Measurements from ENCODE around the gene PSME4.
"Not testable (repeated sequence)": the region's sequence is repeated elsewhere in the genome, so short reads cannot be mapped to it uniquely, and the experiment has no call there.

Gene PSME4

GRCh38 chr2:53880756-53881155 lies 90.0 kb downstream of the PSME4 start:
- no peak for DNase-seq

DNA sequence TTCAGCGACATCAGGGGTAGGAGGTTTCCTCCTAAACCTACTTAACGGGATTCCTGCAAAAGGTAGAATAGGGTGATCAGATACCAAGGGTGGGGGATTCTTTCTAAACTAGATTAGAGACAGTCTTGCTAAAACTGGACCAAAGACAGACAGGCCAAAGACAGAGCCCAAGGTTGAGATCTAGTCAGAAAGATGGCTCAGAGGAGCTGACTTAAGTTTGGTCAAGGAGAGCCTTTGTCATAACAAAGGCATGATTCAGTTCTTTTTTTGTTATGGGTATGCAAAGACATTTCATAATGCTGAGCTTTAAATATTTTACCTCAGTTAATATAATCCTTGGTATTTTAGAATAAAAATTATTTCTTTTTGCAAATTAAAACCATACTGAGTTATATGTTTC lies 93.2 kb downstream of the PSME4 start:
- DNase-seq, result no peak

GRCh38 chr2:53877112-53877511 lies 93.7 kb downstream of the PSME4 start:
- DNase-seq, result no peak

DNA sequence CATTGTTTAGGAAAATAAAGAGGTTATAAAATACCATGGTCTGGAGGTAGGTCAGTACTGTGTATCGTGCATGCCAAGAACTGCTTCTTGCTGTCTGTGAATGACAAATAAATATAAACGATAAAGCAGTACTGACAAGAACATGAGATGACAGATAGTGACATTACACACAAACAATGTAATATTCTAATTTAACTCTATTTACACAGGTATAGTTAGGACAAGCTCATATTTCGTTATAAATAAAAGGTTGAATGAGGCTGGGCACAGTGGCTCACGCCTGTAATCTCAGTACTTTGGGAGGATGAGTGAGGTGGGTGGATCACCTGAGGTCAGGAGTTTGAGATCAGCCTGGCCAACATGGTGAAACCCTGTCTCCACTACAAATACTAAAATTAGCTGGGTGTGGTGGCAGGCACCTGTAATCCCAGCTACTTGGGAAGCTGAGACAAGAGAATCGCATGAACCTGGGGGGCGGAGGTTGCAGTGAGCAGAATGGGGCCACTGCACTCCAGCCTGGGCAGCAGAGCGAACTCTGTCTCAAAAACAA lies 96.3 kb downstream of the PSME4 start:
- DNase-seq, result no peak

DNA sequence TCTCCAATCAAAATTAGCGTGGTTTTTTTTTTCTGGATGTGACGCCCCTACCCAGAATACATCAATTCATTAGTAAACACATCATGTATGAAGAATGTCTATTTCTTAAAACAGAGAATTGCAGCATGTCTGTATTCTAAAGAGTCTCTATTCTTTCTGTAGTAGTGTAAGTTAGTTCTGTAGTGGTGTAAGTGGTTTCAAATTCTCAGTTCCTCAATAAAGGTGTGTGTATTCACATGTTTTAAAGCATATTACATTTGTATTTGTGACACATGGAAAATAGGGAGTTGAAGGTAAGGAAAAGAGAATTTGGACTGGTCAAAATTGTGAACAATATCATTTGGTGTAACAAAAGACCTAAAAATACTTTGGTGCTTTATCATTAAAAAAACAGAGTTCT lies 103.0 kb downstream of the PSME4 start:
- no peak for DNase-seq

DNA sequence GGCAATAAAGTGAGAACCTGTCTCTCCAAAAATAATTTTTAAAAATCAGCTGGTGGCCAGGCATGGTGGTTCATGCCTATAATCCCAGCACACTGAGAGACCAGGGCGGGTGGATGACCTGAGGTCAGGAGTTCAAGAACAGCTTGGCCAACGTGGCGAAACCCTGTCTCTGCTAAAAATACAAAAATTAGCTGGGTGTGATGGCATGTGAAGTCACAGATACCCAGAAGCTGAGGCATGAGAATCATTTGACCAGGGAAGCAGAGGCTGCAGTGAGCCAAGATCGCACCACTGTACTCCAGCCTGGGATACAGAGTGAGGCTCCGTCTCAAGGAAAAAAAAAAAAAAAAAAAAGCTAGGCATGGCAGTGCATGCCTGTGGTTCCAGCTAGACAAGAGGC lies 103.6 kb downstream of the PSME4 start:
- no peak for DNase-seq

GRCh38 chr2:53865962-53866361 lies 104.8 kb downstream of the PSME4 start:
- no peak for DNase-seq

DNA sequence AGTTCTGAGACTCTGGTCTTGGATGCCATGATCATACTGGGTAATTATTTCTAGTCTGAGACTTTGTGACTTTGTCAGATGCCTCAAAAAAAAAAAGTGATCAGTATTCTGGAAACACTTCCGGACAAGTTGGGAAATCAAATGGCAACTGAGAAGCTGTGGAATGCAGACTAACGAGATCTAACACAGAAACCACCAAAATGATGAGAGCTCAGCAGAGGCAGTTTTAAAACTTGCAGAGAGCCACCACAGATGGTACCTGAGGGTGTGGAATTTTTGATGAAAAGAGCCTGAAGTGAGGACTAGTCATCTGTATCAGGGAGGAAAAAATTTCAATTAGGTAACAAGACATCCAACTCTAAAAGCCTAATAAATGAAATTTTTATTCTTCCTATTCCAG lies 105.5 kb downstream of the PSME4 start:
- no peak for DNase-seq

DNA sequence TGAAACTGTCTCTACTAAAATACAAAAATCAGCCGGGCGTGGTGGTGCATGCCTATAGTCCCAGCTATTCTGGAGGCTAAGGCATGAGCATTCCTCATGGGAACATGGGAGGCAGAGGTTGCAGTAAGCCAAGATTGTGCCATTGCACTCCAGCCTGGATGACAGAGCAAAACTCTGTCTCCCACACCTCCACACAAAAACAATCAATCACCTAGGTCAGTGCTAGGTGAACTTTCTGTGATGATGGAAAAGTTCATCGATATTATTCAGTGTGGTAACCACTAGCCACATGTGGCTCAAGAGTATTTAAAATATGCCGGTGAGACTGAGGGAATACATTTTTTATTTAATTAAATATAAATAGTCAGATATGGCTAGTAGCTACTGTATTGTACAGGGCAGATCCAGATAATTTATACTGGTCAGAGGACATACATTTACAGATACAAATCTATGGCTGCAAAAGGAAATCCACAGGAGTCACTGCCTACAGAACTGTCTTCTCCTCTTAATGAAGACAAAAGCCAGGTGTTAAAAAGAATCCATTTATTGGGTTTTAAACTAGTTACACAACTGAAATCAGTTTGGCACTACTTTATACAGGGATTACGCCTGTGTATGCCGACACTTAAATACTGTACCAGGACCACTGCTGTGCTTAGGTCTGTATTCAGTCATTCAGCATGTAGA lies 107.1 kb downstream of the PSME4 start:
- DNase-seq, result no peak

DNA sequence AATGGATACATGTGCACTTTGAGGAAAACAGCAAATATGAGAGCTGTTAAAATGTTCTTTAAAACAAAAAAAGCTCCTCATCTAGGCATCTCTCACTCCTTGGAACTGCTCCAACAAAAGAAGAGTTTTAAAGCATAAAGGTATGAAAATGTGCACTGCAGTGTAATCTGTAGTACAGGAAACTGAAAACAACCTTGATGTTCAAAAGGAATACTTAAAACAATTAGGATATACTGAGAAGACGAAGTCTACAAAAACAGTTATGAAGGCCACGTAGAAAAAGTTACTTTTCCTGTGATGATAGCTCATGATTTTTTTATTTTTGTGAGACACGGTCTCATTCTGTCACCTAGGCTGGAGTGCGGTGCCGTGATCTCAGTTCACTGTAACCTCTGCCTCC lies 109.0 kb downstream of the PSME4 start:
- no peak for DNase-seq

DNA sequence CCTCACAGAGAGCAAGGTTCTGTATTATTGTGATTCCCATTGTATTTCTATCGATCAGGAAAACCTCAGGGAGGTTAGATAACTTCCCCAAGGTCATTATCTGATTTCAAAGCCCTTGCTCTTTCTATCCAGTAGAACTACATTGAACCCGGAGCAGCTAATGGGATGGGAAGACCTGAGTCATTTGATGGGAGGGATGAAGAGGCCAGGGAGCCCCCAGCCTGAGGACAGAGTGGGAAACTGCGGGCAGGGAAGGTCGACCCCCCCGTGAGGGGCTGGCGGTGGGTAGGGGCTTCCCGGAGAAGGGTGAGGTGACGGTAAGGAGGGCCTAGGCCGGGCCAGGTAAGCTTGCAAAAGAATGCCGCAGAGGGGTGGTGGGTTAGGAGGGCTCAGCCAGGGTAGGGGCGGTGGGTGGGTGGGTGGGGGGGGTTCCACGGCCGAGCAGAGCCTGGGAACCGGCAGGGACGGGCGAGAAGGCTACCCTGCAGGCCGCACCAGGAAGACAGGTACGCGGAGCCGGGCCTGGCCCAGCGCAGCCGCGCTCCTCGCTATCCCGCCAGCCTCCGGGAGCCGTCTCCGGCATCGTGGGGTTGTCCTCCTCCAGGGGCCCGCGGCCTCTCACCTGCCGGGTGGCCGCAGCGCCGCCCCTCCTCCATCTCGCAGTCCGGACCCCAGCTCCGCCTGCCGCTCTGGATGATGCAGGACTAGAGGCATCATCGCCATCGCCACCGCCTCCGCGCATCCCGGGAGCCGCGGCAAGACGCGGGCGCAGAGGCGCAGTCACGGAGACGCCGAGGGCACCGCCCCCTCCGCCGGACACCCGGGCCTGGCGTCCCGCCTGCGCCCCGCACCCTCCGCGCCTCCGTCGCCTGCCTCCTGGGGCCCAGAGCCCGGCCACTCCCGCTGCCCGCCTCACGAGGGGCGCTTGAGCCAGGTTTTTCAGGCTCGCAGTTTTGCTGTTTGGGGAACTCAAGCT lies 111.3 kb downstream of the PSME4 start, which contains the start of gene GPR75:
Gene GPR75 (minus strand): TSS at position 762 of the 976 bp plus-strand sequence. CDS start 5,211 bp downstream, outside the sequence.
- DNase-seq, result no peak

DNA sequence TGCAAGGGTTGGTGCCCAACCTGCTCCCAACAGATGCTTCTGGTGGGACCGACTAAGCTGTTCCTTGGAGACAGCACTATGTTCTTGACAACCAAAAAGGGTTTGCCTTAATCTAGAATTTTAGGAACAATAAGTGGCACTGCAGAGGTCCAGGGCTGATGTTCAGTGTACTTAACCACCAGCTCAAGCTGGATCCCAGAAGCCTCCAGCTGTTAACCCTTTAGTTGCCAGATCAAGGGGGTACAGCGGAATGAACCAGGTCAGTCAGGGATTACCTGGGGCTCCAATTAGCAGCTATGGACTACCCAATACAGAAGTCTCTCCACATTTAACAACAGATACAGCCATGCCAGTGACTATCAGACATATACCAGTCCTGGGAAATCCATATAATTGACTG lies 114.5 kb downstream of the PSME4 start:
- DNase-seq, result no peak

DNA sequence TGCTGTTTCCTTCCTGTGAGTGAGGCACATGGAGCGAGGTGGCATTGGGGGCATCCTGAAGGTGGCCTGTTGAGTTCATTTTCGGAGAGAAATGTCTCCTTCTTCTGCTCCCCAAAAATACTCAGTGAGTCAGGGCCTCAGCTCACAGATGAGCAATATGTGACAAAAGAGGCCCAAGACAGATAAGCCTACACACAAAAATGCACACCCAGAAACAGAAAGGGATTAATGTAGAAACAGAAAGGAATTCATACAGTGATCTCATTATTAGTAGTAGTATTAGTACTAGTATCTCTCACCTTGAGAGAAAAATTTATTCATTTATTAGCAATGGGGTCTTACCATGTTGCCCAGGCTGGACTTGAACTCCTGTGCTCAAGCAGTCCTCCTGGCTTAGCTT lies 116.1 kb downstream of the PSME4 start:
- no peak for DNase-seq

DNA sequence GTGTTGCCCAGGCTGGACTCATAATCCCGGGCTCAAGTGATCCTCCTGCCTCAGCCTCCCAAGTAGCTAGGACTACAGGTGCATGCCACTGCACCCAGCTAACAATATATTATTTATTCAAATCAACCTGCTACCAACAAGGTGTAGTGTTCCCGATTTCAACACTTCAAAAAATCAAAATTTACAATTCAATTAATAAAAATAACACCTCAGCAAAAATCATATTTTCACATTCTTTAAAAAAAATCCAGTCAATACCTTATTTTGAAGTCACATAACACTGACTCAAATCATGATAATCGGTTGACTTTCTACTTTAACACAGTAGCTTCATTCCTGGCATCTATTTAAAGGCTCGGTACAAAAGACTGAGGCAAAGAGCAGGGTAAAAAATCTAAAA lies 118.3 kb downstream of the PSME4 start:
- no peak for DNase-seq

GRCh38 chr2:53851052-53851757 lies 119.6 kb downstream of the PSME4 start:
- DNase-seq, result not testable (repeated sequence)

- no peak for DNase-seq
Observed at GRCh38 chr2:53848062-53848461, 122.7 kb downstream of the PSME4 start.

DNA sequence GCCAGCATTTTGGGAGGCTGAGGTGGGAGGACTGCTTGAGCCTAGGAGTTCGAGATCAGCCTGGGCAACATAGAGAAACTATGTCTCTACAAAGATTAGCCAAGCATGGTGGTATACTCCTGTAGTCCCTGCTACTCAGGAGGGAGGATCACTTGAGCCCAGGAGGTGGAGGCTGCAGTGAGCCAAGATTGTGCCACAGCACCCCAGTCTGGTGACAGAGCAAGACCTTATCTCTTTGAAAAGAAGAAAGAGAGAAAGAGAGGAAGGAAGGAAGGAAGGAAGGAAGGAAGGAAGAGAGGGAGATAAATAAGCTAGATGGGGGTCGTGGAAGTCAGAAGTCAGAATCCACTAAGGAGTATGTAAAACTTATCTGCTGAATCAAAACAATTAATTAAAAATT lies 127.2 kb downstream of the PSME4 start:
- DNase-seq, result no peak

DNA sequence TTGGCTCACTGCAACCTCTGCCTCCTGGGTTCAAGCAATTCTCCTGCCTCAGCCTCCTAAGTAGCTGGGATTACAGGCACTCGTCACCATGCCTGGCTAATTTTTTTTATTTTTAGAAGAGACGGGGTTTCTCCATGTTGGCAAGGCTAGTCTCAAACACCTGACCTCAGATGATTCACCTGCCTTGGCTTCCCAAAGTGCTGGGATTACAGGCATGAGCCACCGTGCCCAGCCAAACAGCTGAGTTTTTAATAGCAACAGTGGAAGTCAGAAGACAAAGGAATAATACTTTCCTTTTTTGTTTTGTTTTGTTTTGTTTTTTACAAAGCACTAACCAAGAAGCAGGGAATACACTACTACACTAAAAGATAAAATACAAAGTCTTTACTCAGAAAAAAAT lies 127.9 kb downstream of the PSME4 start:
- no peak for DNase-seq

- not testable (repeated sequence) for DNase-seq
Observed at GRCh38 chr2:53841651-53842050, 129.1 kb downstream of the PSME4 start.

GRCh38 chr2:53840580-53840979 lies 130.2 kb downstream of the PSME4 start:
- DNase-seq, result no peak

GRCh38 chr2:53829980-53830290 lies 140.9 kb downstream of the PSME4 start:
- not testable (repeated sequence) for DNase-seq

GRCh38 chr2:53829273-53829979 lies 141.4 kb downstream of the PSME4 start:
- no peak for DNase-seq

DNA sequence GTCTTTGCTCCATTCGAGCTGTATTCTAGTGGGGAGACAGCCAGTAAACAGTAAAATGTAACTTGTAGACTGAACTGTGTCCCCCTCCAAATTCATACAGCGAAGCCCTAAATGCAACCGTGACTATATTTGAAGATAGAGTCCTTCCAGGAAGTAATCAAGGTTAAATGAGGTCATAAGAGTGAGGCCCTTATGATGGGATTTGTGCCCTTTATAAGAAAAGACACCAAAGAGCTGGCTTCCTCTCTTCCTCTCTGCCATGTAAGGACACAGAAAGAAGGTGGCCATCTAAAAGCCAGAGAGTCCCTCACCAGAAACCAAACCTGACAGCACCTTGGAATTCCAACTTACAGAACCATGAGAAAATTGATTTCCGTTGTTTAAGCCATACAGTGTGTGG lies 142.5 kb downstream of the PSME4 start:
- no peak for DNase-seq
